OCI-LY1 (cell line): ENCODE data around the gene ALAD.

ENCODE experiments used
- H2AFZ ChIP-seq: fragments of 200-600 bp; sonication (generic), shearing (Covaris generic); 2 replicates; pipeline ENCODE4 v1.6.0; 2014; ENCODE audit warnings: antibody characterized with exemption, mild to moderate bottlenecking, low read length
- H3F3A ChIP-seq: fragments of 200-600 bp; sonication (generic), shearing (Covaris generic); 2 replicates; pipeline ENCODE4 v1.6.0; 2014; ENCODE audit warnings: mild to moderate bottlenecking, antibody characterized with exemption, low read length, moderate library complexity; ENCODE audit not compliant: insufficient read depth
- H3K27ac ChIP-seq: fragments of 200-600 bp; sonication (generic); 2 replicates; pipeline ENCODE4 v1.5.1; 2014; ENCODE audit warnings: low read length, mixed run types, mild to moderate bottlenecking, low read depth; ENCODE audit not compliant: poor library complexity, severe bottlenecking
- H3K27me3 ChIP-seq: fragments of 200-600 bp; sonication (generic); 2 replicates; pipeline ENCODE4 v1.6.0; 2014; ENCODE audit warnings: antibody characterized with exemption, mild to moderate bottlenecking, low read length, moderate library complexity; ENCODE audit not compliant: insufficient read depth
- H3K36me3 ChIP-seq: fragments of 200-600 bp; sonication (generic); 2 replicates; pipeline ENCODE4 v1.6.1; 2014; ENCODE audit warnings: mild to moderate bottlenecking, antibody characterized with exemption, low read length, moderate library complexity, mixed read lengths; ENCODE audit not compliant: insufficient read depth
- H3K4me1 ChIP-seq: fragments of 200-600 bp; sonication (generic); 2 replicates; pipeline ENCODE4 v1.5.1; 2014; ENCODE audit warnings: mild to moderate bottlenecking, low read length, moderate library complexity; ENCODE audit not compliant: insufficient read depth, severe bottlenecking
- H3K4me2 ChIP-seq: fragments of 200-600 bp; sonication (generic), shearing (Covaris generic); 2 replicates; pipeline ENCODE4 v1.6.1; 2014; ENCODE audit warnings: low read length
- H3K4me3 ChIP-seq: fragments of 200-600 bp; sonication (generic); 2 replicates; pipeline ENCODE4 v1.5.1; 2014; ENCODE audit warnings: low read length, low read depth, mild to moderate bottlenecking, mixed read lengths; ENCODE audit not compliant: poor library complexity, severe bottlenecking
- H3K79me2 ChIP-seq: fragments of 200-600 bp; shearing (Covaris generic); 2 replicates; pipeline ENCODE4 v1.6.1; 2016; ENCODE audit warnings: mixed run types, low read length, mixed read lengths; ENCODE audit not compliant: insufficient read depth
- H3K9ac ChIP-seq: fragments of 200-600 bp; sonication (generic), shearing (Covaris generic); 2 replicates; pipeline ENCODE4 v1.6.1; 2014; ENCODE audit warnings: mild to moderate bottlenecking, low read length, mixed read lengths
- H3K9me2 ChIP-seq: fragments of 200-600 bp; sonication (generic), shearing (Covaris generic); 2 replicates; pipeline ENCODE4 v1.6.1; 2014; ENCODE audit warnings: low read depth, mild to moderate bottlenecking, low read length, mixed read lengths
- H3K9me3 ChIP-seq: fragments of 200-600 bp; shearing (Covaris generic); 2 replicates; pipeline ENCODE4 v1.6.1; 2014; ENCODE audit warnings: low read length, mixed read lengths
- H4K20me1 ChIP-seq: fragments of 200-600 bp; sonication (generic), shearing (Covaris generic); 2 replicates; pipeline ENCODE4 v1.6.0; 2016; ENCODE audit warnings: mild to moderate bottlenecking, low read length; ENCODE audit not compliant: insufficient read depth
- EZH2 ChIP-seq: fragments of 200-600 bp; sonication (generic), shearing (Covaris generic); IDR thresholded peaks from 2 replicates; pipeline ENCODE4 v1.8.0; 2017; ENCODE audit warnings: borderline replicate concordance, mixed run types, mild to moderate bottlenecking, antibody characterized with exemption, low read length, moderate library complexity, mixed read lengths
- TF ChIP-seq, protein P1 (sequence below): fragments of 200-600 bp; sonication (generic), shearing (Covaris generic); IDR thresholded peaks from 2 replicates; pipeline ENCODE4 v1.5.1; 2017; ENCODE audit warnings: mild to moderate bottlenecking, antibody characterized with exemption, low read length, moderate library complexity, mixed read lengths

The ALAD gene

DNA sequence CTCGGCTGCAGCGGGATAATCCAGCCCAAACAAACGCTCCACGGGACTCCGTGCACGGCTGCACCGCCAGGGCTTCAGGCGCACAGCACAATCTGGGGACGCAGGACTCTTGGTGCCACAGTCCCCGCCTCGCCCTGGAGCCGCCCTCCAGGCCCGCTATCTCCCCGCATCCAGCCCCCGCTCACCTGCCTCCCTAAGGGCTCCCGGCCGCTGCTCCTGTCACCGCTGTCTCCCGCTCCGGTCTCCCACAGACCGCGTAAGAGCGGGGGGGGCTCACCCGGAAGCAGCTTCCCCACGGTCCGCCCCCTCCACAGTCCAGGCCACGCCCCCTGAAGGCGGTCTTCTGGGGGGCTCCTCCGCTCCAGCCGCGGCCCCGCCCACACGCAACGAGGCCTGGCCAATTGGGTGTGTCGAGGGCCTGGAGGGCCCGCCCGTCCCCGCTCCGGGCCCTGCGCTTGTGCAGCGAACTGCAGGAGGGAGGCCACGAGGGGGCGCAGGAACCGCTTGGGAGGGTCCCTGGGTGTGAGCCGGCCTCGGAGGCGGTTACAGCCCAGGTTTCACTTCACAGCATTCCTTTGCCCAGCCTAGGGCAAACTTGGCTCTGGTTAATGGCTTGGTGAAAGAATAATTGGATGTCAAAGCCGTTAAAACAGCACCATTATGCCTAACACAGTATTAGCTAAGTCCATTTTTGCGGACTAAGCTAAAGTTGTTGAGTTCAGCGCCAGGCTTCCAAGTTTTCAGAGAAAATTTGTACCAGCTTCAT is at the start of gene ALAD:
Gene ALAD, minus strand, starts transcription at position 258 of the 766 bp plus-strand sequence. CDS start 7,725 bp downstream, outside the sequence.
- Histone ChIP-seq H4K20me1 (no peaks in the 10 kb centered on the region), H3K27ac (no peak within 1 kb of the TSS), H3K9me3 (no peaks in the 10 kb centered on the region), H3K4me2 (peak within 1 kb of the TSS; percentile 68), H3K9me2 (no peaks in the 10 kb centered on the region), H3F3A (no peaks in the 10 kb centered on the region), H2AFZ (peak within 1 kb of the TSS; percentile 98), H3K4me3 (peak within 1 kb of the TSS; percentile 79), H3K36me3 (no peaks in the 10 kb centered on the region), H3K4me1 (peaks cover 29% of the 10 kb centered on the region), H3K9ac (peak within 1 kb of the TSS; percentile 73), H3K27me3 (no peaks in the 10 kb centered on the region), H3K79me2 (no peaks in the 10 kb centered on the region)
- no peak for TF ChIP-seq EZH2
- TF ChIP-seq, protein P1, sequence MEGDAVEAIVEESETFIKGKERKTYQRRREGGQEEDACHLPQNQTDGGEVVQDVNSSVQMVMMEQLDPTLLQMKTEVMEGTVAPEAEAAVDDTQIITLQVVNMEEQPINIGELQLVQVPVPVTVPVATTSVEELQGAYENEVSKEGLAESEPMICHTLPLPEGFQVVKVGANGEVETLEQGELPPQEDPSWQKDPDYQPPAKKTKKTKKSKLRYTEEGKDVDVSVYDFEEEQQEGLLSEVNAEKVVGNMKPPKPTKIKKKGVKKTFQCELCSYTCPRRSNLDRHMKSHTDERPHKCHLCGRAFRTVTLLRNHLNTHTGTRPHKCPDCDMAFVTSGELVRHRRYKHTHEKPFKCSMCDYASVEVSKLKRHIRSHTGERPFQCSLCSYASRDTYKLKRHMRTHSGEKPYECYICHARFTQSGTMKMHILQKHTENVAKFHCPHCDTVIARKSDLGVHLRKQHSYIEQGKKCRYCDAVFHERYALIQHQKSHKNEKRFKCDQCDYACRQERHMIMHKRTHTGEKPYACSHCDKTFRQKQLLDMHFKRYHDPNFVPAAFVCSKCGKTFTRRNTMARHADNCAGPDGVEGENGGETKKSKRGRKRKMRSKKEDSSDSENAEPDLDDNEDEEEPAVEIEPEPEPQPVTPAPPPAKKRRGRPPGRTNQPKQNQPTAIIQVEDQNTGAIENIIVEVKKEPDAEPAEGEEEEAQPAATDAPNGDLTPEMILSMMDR = peak; percentile 89

DNA sequence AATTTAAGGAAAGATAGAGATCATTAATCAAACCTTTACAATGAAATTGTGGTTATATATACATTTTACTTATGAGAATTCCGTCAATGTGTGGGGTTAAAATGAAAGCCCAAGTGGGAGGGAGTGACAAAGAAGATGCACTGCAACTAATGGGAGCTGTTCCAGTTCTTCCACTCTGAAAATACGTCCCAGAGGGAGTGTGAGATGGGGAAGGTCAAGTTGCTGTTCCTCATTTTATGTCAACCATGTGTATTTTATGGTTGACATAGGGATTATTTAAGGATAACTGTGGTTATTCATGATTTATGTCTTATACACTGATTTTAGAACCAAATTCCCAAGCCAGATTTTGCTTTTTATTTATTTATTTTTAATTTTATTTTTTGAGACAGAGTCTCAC is 48.3 kb upstream of the ALAD start:
- TF ChIP-seq, protein P1 = no peak
- no peak for TF ChIP-seq EZH2
- Histone ChIP-seq H3K4me3 (no peak overlapping the region), H3K4me1 (no peaks in the 10 kb centered on the region), H3K9me2 (no peaks in the 10 kb centered on the region), H3K9ac (no peak overlapping the region), H2AFZ (no peak overlapping the region), H4K20me1 (no peaks in the 10 kb centered on the region), H3K79me2 (no peaks in the 10 kb centered on the region), H3F3A (no peaks in the 10 kb centered on the region), H3K27me3 (no peaks in the 10 kb centered on the region), H3K4me2 (no peak overlapping the region), H3K27ac (no peak overlapping the region), H3K9me3 (no peaks in the 10 kb centered on the region), H3K36me3 (no peaks in the 10 kb centered on the region)

DNA sequence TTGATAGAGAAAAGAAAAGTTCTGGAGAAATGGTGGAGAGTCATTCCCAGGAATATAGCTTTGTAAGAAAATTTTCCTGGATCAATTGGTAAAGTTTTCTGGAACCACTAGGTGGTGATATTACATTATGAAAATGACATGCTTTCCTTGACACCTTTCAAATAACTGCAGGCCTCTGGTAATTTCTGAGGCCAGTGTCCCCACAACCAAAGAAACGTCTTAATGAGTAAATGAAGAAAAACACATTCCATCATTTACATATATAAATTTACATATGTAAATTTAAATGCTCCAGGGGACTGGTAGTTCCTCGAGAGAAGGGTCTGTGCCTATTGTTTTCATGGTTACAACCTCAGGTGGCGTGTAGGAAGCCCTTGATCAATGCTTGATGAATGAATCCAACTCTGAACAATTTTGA is 45.2 kb upstream of the ALAD start:
- no peak overlapping the region for H3K27ac ChIP-seq
- no peak overlapping the region for H2AFZ ChIP-seq
- H3K9me3 ChIP-seq = no peaks in the 10 kb centered on the region
- no peak overlapping the region for H3K9ac ChIP-seq
- no peak overlapping the region for H3K4me2 ChIP-seq
- H3K36me3 ChIP-seq = no peaks in the 10 kb centered on the region
- no peaks in the 10 kb centered on the region for H3F3A ChIP-seq
- H3K4me3 ChIP-seq = no peak overlapping the region
- no peaks in the 10 kb centered on the region for H3K27me3 ChIP-seq
- H4K20me1 ChIP-seq = no peaks in the 10 kb centered on the region
- H3K4me1 ChIP-seq = no peaks in the 10 kb centered on the region
- TF ChIP-seq EZH2 = no peak
- TF ChIP-seq, protein P1 = peak; percentile 74
- no peaks in the 10 kb centered on the region for H3K79me2 ChIP-seq
- H3K9me2 ChIP-seq = no peaks in the 10 kb centered on the region
